Dermis microvascular lymphatic vessel endothelial cell (primary cell): ENCODE measurements around the gene MRPS15. TPM values are rescaled to one million over a fixed set of nuclear protein-coding genes. Genes with fewer than 3 reads are reported as not detected.
"Not testable (repeated sequence)": the region's sequence is repeated elsewhere in the genome, so short reads cannot be mapped to it uniquely, and the experiment has no call there.

ENCODE experiments used
- DNase-seq, 2 donors: peaks; one replicate each; pipeline versions ENCODE4 v3.0.0 to v3.0.0-alpha.2; 2010; ENCODE audit warnings: low read depth in 2 of 2
- total RNA-seq: library from RNA; depleted of rRNA; stranded (reverse); fragments of >200 nt; gene quantifications from 2 replicates; pipeline ENCODE4 v1.2.1, GENCODE V29; 2014

Gene MRPS15
- total RNA-seq, 1 donor from 2014 or later = 78.6 TPM

GRCh38 chr1:36484099-36484498, 19.9 kb upstream of the MRPS15 start:
- no peak for DNase-seq

GRCh38 chr1:36482724-36483388, 18.7 kb upstream of the MRPS15 start, which contains the start of gene CSF3R:
CSF3R (minus strand) TSS chr1:36482913; CDS start chr1:36479496, 3,417 bp downstream.
- no peak for DNase-seq

GRCh38 chr1:36481771-36482723, 17.9 kb upstream of the MRPS15 start:
- DNase-seq = no peak

- DNase-seq = no peak
Observed at GRCh38 chr1:36481091-36481490, 16.9 kb upstream of the MRPS15 start.

GRCh38 chr1:36480161-36480560, 16.0 kb upstream of the MRPS15 start:
- DNase-seq = no peak

GRCh38 chr1:36479505-36480051, 15.4 kb upstream of the MRPS15 start:
- no peak for DNase-seq

- DNase-seq = not testable (repeated sequence)
Observed at GRCh38 chr1:36477615-36478014, 13.4 kb upstream of the MRPS15 start.

GRCh38 chr1:36476945-36477344, 12.8 kb upstream of the MRPS15 start:
- DNase-seq = no peak

- DNase-seq = no peak
Observed at GRCh38 chr1:36475910-36476604, 11.9 kb upstream of the MRPS15 start.

GRCh38 chr1:36475341-36475740, 11.2 kb upstream of the MRPS15 start:
- no peak for DNase-seq

- DNase-seq = no peak
Observed at GRCh38 chr1:36472656-36473055, 8.5 kb upstream of the MRPS15 start.

- DNase-seq = no peak
Observed at GRCh38 chr1:36471830-36472641, 7.9 kb upstream of the MRPS15 start.

GRCh38 chr1:36469163-36469562, 5.0 kb upstream of the MRPS15 start:
- no peak for DNase-seq

GRCh38 chr1:36467700-36468455, 3.7 kb upstream of the MRPS15 start:
- no peak for DNase-seq

GRCh38 chr1:36467027-36467410, 2.8 kb upstream of the MRPS15 start:
- no peak for DNase-seq

GRCh38 chr1:36466370-36467026, 2.3 kb upstream of the MRPS15 start:
- no peak for DNase-seq

GRCh38 chr1:36465731-36466369, 1.7 kb upstream of the MRPS15 start:
- DNase-seq = no peak

- DNase-seq = no peak
Observed at GRCh38 chr1:36464605-36465393, 615 bp upstream of the MRPS15 start.
